ENCODE measurements around the gene FAM53B. TPM values are rescaled to one million over a fixed set of nuclear protein-coding genes. Genes with fewer than 3 reads are reported as not detected.
A peak's percentile ranks its signal among the peaks of the same experiment; 100 is the strongest.

The FAM53B gene
- total RNA-seq, 4 donors from 2014 or later, result 63.5 to 75.5 (median 67.3) TPM

GRCh38 chr10:124717041-124717757 is 27.0 kb downstream of the FAM53B start:
- H3K4me1 ChIP-seq, result peaks cover 77% of the 10 kb centered on the region
- no peak overlapping the region for H3K4me3 ChIP-seq
- no peak for DNase-seq (ENCODE audit: low spot score in 2 of 2)
- no peaks in the 10 kb centered on the region for H3K27me3 ChIP-seq
- peak overlapping the region; percentile 55 for H3K27ac ChIP-seq
- no peaks in the 10 kb centered on the region for H3K36me3 ChIP-seq
- no peaks in the 10 kb centered on the region for H3K9me3 ChIP-seq
- TF ChIP-seq POLR2AphosphoS5 (IDR thresholded peaks at IDR 0.05) (no peak), POLR2A (IDR thresholded peaks at IDR 0.05) (no peak), CTCF (IDR thresholded peaks at IDR 0.05) (no peak), EP300 (IDR thresholded peaks at IDR 0.05) (no peak)
- 90% methylated on average over 7 of the region's 9 CpGs for WGBS

DNA sequence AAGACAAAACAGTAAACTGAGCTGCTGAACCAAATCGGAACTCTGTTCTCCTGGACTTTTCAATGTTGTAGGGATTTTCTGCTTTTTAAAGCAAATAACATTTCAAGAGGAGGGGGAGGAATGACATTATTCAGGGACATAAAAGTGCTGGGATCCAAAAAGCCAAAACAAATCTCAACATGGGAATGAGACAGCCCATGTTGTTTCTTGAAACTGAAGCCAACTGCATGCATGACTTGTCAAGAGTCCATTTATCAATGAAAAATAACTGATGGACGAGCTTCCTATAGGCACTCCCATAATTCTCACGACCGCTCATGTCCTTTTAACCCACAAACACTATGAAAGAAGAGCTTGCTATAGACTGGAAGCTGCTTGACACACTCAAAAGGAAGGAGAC is 27.8 kb downstream of the FAM53B start:
- H3K36me3 ChIP-seq, result no peaks in the 10 kb centered on the region
- WGBS, result 93% methylated on average over 4 of the region's 4 CpGs
- no peaks in the 10 kb centered on the region for H3K9me3 ChIP-seq
- TF ChIP-seq POLR2A (IDR thresholded peaks at IDR 0.05), result no peak
- DNase-seq (ENCODE audit: low spot score in 2 of 2), result no peak
- no peak overlapping the region for H3K4me3 ChIP-seq
- H3K27ac ChIP-seq, result no peak overlapping the region
- H3K27me3 ChIP-seq, result no peaks in the 10 kb centered on the region
- peaks cover 68% of the 10 kb centered on the region for H3K4me1 ChIP-seq

DNA sequence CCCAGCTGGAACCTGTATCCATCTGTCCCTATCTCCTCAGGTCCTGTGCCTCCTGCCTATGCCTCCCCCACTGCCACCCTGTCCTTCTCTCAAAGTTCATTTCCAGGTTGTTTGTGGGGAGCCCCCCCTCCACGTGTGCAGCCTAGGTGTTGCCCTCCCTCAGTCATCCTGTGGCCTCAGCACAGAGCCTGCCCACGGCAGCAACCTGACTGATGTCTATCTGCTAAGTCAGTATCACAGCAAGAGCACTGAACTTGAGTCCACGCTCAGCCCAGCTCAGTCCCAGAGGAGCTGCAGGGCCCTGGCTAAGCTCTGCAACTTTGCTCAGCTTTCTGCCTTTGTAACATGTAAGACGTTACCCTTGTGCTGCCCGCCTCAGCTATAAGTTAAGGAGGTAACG is 28.7 kb downstream of the FAM53B start:
- no peak overlapping the region for H3K27ac ChIP-seq
- DNase-seq (ENCODE audit: low spot score in 2 of 2), result no peak
- peaks cover 65% of the 10 kb centered on the region for H3K4me1 ChIP-seq
- 62% methylated on average over 6 of the region's 6 CpGs for WGBS
- no peak for TF ChIP-seq POLR2AphosphoS5 (IDR thresholded peaks at IDR 0.05)
- TF ChIP-seq POLR2A (IDR thresholded peaks at IDR 0.05), result no peak
- no peak for TF ChIP-seq EP300 (IDR thresholded peaks at IDR 0.05)
- TF ChIP-seq CTCF (IDR thresholded peaks at IDR 0.05), result no peak
- no peak overlapping the region for H3K4me3 ChIP-seq
- H3K27me3 ChIP-seq, result no peaks in the 10 kb centered on the region
- H3K9me3 ChIP-seq, result no peaks in the 10 kb centered on the region
- H3K36me3 ChIP-seq, result no peaks in the 10 kb centered on the region

DNA sequence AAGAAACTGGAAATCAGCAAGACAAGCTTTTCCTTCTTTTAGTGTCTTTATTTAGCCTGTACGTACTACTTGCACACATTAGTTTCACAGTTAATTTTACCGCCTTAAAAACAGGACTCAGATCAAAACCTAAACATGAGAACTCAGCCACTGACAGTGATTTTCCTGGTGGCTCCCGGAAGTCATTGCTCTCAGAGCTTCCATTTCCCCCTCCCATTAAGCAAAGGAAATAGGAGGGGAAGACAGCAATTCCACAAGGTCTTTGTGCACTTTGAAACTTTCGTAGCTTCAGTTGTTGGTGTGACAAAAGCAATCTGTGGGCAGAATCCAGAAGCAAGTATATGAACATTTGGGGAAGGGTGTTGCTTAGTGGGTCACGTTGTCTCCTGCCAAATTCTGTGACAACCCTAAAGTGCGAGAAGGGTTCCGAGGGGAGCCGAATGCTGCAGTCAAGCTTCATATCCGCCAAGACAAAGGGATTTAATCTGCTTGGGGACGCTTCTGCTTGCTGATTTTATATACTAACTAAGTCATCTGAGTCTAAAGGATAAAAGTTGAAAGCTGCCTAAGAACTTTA is 30.4 kb downstream of the FAM53B start:
- Histone ChIP-seq H3K9me3 (no peaks in the 10 kb centered on the region), H3K4me1 (peaks cover 67% of the 10 kb centered on the region), H3K27ac (no peak overlapping the region), H3K36me3 (no peaks in the 10 kb centered on the region), H3K27me3 (no peaks in the 10 kb centered on the region), H3K4me3 (no peak overlapping the region)
- DNase-seq (ENCODE audit: low spot score in 2 of 2), result no peak
- TF ChIP-seq POLR2A (IDR thresholded peaks at IDR 0.05) (no peak), POLR2AphosphoS5 (IDR thresholded peaks at IDR 0.05) (no peak), EP300 (IDR thresholded peaks at IDR 0.05) (no peak), CTCF (IDR thresholded peaks at IDR 0.05) (no peak)
- 61% methylated on average over 10 of the region's 10 CpGs for WGBS

DNA sequence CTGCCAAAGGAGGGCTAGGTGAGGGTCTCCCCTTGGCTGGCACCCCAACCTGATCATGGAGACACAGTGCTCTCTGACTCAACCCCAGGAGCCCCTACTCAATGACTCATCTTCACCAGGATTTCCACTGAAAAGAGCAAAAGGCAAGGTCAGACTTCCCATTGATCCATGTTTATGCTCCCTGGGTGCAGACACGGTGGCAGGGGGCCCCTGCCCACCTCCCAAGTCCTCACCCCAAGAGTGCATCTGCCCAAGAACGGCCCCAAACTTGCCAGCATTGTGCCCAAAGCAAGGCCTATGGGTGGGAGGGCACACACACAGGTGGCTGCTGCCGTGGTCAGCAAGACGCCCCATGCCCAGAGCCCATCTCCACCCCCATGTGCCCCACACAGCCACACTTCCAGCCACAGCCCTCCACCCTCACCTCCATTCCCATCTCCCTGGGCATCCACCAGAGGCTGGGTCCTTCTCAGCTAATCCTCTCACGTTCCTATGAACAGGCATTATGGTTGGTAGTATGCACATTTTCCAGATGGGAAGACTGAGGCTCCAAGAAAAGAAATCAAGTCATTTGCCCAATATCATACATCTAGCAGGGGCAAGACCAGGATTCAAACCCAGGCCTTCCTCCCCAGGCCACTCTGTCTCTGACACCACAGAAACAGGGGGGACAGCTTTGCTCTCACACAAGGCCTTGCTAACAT is 31.3 kb downstream of the FAM53B start:
- Histone ChIP-seq H3K4me3 (no peak overlapping the region), H3K4me1 (peaks cover 67% of the 10 kb centered on the region), H3K9me3 (no peaks in the 10 kb centered on the region), H3K36me3 (no peaks in the 10 kb centered on the region), H3K27me3 (no peaks in the 10 kb centered on the region), H3K27ac (no peak overlapping the region)
- TF ChIP-seq POLR2A (IDR thresholded peaks at IDR 0.05) (no peak), EP300 (IDR thresholded peaks at IDR 0.05) (no peak), POLR2AphosphoS5 (IDR thresholded peaks at IDR 0.05) (no peak), CTCF (IDR thresholded peaks at IDR 0.05) (no peak)
- WGBS, result 87% methylated on average over 5 of the region's 5 CpGs
- DNase-seq (ENCODE audit: low spot score in 2 of 2), result no peak
